ENCODE data around the gene IFNGR2.

GRCh38 chr21:33383056-33383888, 19.9 kb upstream of the IFNGR2 start:
- TF ChIP-seq CTCF (IDR thresholded peaks at IDR 0.05) = no peak
- peak in 1 of 2 donors; percentile 15 for TF ChIP-seq POLR2A (IDR thresholded peaks at IDR 0.05)

Measured in Peyer's patch (tissue), 4 donors.